Fibroblast of gingiva (primary cell): Measurements from ENCODE around the gene ILK.

Experiments
- DNase-seq: peaks from one replicate; pipeline ENCODE4 v3.0.0-alpha.2; 2011; ENCODE audit warnings: low read depth

Gene ILK

DNA sequence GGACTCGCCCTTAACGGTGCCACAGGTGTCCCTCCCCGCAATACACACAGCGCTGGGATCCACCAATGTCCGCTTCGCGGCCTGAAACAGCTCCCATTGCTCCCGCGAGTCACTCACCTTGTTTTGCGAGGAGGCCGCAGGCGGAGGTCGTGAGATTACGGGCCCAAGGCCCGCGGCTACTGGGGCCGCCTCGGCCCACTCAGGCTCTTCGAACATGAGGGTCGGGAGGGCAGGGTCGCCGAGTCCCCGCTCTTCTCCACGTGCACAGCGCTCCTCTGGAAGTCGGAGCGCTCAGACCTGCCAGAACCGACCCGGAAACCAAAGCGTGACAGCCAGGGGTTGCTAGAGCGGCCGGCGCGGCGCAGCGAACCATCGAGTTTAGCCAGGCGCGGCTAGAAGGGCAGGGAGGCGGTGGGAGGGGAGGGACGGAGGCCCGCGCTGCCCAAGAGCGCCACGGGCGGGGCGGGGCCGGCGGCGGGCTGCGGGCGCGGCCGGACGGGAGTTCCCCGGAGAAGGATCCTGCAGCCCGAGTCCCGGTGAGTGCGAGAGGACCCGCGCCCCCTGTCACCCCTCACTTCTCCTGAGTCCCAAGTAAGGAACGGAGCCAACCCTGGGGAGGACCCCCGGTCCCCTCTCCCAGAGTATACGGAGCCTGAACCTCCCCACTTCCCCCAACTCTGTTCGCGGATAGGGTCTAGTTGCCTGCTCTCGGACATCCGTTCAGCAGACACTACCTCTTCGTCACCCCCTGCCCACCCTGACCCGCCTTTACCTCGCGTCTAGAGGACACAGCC lies at the start of gene ILK, which contains the start of gene RRP8:
Gene ILK, plus strand, starts transcription at position 488 of the 794 bp plus-strand sequence. CDS start 498 bp downstream, outside the sequence.
Gene RRP8, minus strand, starts transcription at position 330 of the 794 bp plus-strand sequence. Its CDS starts 114 bp downstream, at position 216.
- DNase-seq: peak; percentile 89

DNA sequence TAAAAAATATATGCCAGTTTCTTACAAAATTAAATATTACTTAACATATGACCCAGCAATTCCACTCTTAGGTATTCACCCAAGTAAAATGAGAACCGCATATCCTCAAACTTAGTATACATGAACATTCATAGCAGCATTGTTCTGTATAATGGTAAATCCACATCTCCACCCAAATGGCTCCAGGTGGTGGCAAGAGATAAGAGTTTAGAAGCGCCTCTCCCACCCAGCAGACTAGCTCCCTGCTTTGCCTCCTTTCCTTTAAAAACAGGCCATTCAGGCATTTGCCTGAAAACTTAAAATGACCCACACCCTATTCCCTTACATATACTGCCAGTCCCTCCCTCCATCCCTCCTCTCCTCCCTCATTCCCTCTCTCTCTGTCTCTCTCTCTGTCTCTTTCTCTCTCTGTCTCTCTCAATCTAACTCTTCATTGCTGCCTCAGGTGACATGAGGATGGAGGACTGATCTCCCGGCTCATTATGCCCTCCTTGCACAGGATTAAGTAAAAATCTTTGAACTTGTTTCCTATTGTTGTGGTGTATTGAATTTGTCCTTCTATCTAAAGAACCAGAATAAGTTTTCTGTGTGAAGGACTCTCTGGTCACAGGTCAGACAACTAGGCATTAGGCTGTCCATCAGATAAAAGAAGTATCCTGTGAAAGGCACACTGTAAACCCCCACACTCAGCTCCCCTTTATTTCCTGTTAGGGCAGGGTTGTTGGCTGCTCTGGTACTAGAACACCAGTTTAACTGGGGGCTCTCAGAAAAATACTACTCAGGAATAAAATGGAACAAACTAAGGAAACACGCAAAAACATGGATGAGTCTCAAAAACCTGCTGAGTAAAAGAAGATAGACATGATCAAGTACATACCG lies 48.5 kb upstream of the ILK start:
- DNase-seq: no peak

GRCh38 chr11:6556139-6556949 lies 47.2 kb upstream of the ILK start:
- no peak for DNase-seq

DNA sequence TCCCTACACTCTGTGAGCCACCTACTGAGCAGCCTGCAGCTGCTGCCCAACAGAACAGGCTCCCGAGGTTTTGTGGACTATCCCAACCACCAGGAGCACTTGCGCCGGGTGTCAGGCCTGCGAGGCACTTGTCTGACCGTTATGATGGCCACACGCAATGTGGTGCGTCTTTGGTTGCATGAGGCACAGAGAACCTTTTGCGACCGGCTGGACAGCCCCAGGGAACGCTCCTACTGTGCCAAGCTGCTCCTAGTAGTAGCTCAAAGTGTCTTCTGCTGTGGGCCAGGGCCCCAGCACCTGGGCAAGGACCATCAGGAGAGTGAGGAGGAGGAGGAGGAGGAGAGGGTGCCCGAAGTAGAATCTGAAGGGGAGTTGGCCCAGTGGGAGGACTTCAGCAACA lies 46.5 kb upstream of the ILK start:
- no peak for DNase-seq

DNA sequence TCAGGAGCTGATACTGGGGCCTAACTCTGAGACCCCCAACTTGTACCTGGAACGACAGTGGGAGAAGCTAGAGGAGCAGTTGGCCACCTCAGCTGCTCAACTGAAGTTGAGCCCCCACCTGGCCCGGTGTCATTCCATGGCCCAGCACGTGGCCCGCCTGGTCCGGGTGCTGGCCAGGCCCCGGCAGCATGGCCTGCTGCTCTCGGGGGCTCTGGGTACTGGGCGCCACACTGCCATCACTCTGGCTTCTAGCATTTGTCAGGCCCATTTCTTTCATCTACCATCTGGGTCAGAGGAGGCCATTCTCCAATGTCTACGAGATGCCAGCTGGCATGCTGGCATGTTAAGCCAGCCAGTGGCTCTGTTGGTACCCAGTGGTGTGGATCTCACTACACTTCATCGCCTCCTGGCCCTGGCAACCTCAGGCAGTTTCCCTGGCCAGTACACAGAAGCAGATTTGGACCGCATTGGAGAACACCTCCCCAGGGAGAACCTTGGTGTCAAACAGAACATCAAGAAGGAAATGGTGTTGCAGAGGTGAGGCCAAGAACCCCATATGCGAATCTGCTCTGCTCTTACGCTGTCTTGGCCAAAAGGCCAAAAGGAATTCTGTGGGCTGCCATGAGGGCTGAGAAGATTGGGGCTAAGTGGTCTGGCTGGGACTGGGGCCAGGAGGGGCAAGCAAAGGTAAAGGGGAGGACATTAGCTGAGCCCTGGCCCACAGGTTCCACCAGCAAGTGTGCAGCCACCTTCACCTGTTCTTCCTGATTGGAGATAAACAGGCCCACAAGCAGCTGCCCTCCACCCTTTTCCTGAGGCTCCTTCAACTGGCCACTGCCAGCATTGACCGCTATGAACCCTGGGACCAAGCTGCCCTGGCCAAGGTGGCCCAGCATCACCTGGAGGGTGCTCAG lies 45.6 kb upstream of the ILK start:
- no peak for DNase-seq

DNA sequence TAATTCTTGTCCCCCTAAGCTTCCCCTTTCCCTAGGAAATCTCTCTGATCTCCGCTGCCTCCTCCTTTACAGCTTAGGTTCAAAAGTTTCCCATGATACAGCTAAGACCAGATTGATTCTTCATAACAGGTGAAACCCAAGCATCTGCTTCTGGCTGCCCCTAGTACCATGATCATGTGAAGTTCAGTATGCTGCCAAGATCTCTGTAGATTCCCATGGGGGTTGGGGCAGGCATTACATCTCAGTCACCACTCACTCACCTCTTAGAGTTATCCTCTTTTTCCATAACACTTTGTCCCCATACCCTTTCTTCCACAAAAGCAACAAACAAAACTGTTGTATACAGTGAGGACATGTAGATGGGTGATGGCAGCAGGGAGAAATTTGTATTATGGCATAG lies 44.2 kb upstream of the ILK start:
- no peak for DNase-seq

GRCh38 chr11:6561288-6561687 lies 42.3 kb upstream of the ILK start:
- no peak for DNase-seq

GRCh38 chr11:6563121-6563619 lies 40.4 kb upstream of the ILK start:
- DNase-seq: no peak

- DNase-seq: no peak
Measured at GRCh38 chr11:6563667-6564066, 39.9 kb upstream of the ILK start.

- no peak for DNase-seq
Measured at GRCh38 chr11:6565325-6565724, 38.2 kb upstream of the ILK start.

- DNase-seq: no peak
Measured at GRCh38 chr11:6565988-6566703, 37.4 kb upstream of the ILK start.

GRCh38 chr11:6566704-6567370 lies 36.7 kb upstream of the ILK start:
- DNase-seq: no peak

DNA sequence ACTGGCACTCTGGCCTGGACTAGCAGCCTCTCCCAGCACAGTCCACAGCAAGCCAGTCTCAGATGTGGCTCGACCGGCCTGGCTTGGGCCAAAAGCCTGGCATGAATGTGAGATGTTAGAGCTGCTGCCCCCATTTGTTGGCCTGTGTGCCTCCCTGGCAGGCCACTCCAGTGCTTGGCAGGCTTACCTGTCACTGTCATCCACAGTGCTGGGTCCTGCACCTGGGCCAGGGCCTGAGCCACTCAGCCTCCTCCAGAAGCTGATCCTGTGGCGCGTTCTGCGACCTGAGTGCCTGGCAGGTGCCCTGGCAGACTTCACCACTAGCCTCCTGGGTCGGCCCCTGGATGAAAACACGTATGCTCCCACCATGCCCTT lies 36.2 kb upstream of the ILK start:
- no peak for DNase-seq

- peak; percentile 65 for DNase-seq
Measured at GRCh38 chr11:6568191-6568918, 35.2 kb upstream of the ILK start.

- no peak for DNase-seq
Measured at GRCh38 chr11:6569706-6570105, 33.9 kb upstream of the ILK start.

DNA sequence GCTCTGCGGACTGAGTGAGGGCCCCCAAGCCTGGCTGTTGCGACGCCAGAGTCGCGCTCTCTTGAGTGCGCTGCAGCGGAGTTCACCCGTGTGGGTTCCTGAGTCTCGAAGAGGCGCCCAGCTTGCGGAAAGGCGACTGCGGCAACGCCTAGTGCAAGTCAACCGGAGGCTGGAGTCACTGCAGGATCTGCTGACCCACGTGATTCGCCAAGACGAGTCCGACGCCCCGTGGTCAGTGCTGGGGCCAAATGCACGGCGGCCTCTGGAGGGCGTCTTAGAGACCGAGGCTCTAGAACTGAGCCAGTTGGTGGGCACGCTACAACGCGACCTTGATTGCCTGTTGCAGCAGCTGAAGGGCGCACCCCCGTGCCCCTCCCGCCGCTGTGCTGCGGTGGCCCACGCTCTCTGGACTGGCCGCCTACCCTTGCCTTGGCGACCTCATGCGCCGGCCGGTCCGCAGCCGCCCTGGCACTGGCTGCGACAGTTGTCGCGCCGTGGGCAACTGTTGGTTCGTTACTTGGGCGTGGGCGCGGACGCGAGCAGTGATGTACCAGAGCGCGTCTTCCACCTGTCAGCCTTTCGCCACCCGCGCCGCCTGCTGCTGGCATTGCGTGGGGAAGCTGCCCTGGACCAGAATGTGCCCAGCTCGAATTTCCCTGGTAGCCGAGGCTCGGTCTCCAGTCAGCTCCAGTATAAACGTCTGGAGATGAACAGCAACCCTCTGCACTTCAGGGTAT lies 32.7 kb upstream of the ILK start:
- DNase-seq: no peak

- DNase-seq: no peak
Measured at GRCh38 chr11:6571434-6572008, 32.1 kb upstream of the ILK start.

- DNase-seq: peak; percentile 75
Measured at GRCh38 chr11:6572215-6572614, 31.4 kb upstream of the ILK start.
